ENCODE measurements around the gene SMARCB1. TPM values are rescaled to one million over a fixed set of nuclear protein-coding genes. Genes with fewer than 3 reads are reported as not detected.

SMARCB1 gene
- polyA plus RNA-seq (2012; ENCODE audit: insufficient read length, low read depth), result 307 TPM

- TF ChIP-seq FOXP2 (optimal IDR thresholded peaks at IDR 0.05; ENCODE audit: borderline replicate concordance, extremely low read depth, extremely low read length, insufficient read depth) (peak; percentile 66), POLR2AphosphoS5 (IDR thresholded peaks at IDR 0.05; ENCODE audit: low read depth, low read length) (peak; percentile 73), SIN3A (IDR thresholded peaks at IDR 0.05; ENCODE audit: borderline replicate concordance, insufficient read depth, low read length) (peak; percentile 23; the same call in 1 of the 2 replicates), TAF1 (IDR thresholded peaks at IDR 0.05; ENCODE audit: borderline replicate concordance, insufficient read depth, low read length) (peak; percentile 49; the same call in 1 of the 2 replicates)
- TF ChIP-seq, protein P1, sequence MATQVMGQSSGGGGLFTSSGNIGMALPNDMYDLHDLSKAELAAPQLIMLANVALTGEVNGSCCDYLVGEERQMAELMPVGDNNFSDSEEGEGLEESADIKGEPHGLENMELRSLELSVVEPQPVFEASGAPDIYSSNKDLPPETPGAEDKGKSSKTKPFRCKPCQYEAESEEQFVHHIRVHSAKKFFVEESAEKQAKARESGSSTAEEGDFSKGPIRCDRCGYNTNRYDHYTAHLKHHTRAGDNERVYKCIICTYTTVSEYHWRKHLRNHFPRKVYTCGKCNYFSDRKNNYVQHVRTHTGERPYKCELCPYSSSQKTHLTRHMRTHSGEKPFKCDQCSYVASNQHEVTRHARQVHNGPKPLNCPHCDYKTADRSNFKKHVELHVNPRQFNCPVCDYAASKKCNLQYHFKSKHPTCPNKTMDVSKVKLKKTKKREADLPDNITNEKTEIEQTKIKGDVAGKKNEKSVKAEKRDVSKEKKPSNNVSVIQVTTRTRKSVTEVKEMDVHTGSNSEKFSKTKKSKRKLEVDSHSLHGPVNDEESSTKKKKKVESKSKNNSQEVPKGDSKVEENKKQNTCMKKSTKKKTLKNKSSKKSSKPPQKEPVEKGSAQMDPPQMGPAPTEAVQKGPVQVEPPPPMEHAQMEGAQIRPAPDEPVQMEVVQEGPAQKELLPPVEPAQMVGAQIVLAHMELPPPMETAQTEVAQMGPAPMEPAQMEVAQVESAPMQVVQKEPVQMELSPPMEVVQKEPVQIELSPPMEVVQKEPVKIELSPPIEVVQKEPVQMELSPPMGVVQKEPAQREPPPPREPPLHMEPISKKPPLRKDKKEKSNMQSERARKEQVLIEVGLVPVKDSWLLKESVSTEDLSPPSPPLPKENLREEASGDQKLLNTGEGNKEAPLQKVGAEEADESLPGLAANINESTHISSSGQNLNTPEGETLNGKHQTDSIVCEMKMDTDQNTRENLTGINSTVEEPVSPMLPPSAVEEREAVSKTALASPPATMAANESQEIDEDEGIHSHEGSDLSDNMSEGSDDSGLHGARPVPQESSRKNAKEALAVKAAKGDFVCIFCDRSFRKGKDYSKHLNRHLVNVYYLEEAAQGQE (IDR thresholded peaks at IDR 0.05; ENCODE audit: insufficient read depth in 1 of 2, low read depth in 2 of 2, low read length in 2 of 2), result no peak
These were observed at the start of gene SMARCB1 for GRCh38 chr22:23786752-23787599. Gene SMARCB1, plus strand, starts transcription at chr22:23786966. Its CDS starts 204 bp downstream, at chr22:23787170.

DNA sequence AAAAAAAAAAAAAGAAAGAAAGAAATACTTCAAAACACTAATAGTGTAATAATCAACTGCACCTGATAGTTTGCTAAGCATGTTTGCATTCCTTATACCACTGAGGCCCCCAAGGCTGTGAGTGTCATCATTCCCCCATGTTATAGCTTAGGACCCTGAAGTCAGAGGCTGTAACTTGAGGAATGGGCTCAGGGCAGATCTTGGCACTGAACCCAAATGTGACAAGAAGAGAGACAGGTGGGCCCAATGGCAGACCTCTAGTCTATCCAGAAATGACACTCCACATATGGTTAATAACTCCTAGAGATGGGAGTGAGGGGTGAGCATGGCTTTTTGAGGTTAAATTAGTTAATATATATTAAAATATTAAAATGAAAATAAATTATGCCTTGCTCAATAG lies 49.1 kb upstream of the SMARCB1 start:
- TF ChIP-seq TAF1 (IDR thresholded peaks at IDR 0.05; ENCODE audit: borderline replicate concordance, insufficient read depth, low read length), result no peak
- TF ChIP-seq, protein P1 (IDR thresholded peaks at IDR 0.05; ENCODE audit: insufficient read depth in 1 of 2, low read depth in 2 of 2, low read length in 2 of 2), result no peak
- TF ChIP-seq SIN3A (IDR thresholded peaks at IDR 0.05; ENCODE audit: borderline replicate concordance, insufficient read depth, low read length), result no peak
- TF ChIP-seq POLR2AphosphoS5 (IDR thresholded peaks at IDR 0.05; ENCODE audit: low read depth, low read length), result no peak
- TF ChIP-seq FOXP2 (optimal IDR thresholded peaks at IDR 0.05; ENCODE audit: borderline replicate concordance, extremely low read depth, extremely low read length, insufficient read depth), result no peak

DNA sequence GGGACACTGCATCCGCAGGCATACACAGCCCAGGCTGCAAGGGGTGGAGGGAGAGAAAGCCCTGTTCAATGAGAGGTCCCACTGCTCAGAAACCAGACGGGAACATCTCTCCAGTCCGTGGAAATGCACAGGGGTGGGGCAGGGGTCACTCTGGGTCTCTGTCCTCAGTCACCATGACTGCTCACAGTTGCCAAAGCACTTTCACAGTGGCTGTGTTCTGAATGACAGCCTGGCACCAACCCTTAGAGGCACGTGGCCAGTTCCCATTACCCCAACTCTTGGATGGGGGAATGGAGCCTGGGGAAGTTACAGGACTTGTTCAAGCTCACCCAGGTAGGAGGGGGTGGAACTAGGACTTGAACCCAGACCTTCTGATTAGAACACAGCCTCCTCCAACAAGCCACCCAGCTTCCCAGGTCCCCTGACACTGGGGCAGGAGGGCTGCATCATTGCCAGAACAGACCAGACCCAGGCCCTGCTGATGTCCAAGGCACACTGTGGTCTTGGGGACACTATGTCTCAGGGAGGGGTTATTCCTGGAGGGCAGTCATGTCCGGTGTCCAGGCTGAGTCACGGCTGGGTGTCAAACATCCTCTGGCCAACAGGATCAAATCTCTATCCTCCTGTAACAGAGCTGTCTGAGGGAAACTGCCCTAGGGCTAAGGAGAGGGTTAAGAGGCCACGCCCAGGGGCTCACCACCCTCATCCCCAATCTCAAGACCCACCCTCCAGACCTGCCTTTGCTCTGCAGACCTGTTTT lies 44.1 kb upstream of the SMARCB1 start:
- TF ChIP-seq FOXP2 (optimal IDR thresholded peaks at IDR 0.05; ENCODE audit: borderline replicate concordance, extremely low read depth, extremely low read length, insufficient read depth) (no peak), POLR2AphosphoS5 (IDR thresholded peaks at IDR 0.05; ENCODE audit: low read depth, low read length) (no peak), TAF1 (IDR thresholded peaks at IDR 0.05; ENCODE audit: borderline replicate concordance, insufficient read depth, low read length) (no peak), SIN3A (IDR thresholded peaks at IDR 0.05; ENCODE audit: borderline replicate concordance, insufficient read depth, low read length) (no peak)
- TF ChIP-seq, protein P1 (IDR thresholded peaks at IDR 0.05; ENCODE audit: insufficient read depth in 1 of 2, low read depth in 2 of 2, low read length in 2 of 2), result no peak

DNA sequence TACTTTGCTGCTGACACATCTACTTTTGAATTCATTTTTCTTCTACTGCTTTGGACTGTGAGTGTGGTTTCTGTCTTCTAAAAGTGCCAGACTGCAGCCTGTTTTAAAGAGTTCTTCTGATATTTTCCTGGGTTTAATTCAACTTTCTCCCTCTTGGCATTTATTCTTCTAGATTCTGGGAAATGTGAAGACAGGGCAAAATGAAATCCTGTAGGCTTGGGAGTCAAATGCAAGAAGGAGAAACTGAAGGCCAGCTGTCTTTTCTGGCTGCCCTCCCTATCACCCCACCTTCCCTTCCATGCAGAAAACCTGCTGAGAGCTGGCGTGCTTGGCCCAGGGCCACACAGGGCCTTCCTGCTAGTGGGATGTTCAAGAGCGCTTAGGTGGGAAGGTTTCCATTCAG lies 43.5 kb upstream of the SMARCB1 start:
- no peak for TF ChIP-seq FOXP2 (optimal IDR thresholded peaks at IDR 0.05; ENCODE audit: borderline replicate concordance, extremely low read depth, extremely low read length, insufficient read depth)
- TF ChIP-seq, protein P1 (IDR thresholded peaks at IDR 0.05; ENCODE audit: insufficient read depth in 1 of 2, low read depth in 2 of 2, low read length in 2 of 2), result no peak

Data from PFSK-1 (cell line).